Smooth muscle cell (in vitro differentiated cells): ENCODE results near the gene DYRK4. TPM values are rescaled to one million over a fixed set of nuclear protein-coding genes. Genes with fewer than 3 reads are reported as not detected.

Source experiments
- DNase-seq: peaks from one replicate; lab custom pipeline; 2025; ENCODE audit not compliant: unreplicated experiment; lab: John Stamatoyannopoulos, UW
- H2AFZ ChIP-seq: fragments of 200-600 bp; sonication (generic); 2 replicates; pipeline ENCODE4 v1.6.0; 2016; ENCODE audit warnings: antibody characterized with exemption, low read depth, mild to moderate bottlenecking
- H3F3A ChIP-seq: fragments of 200-600 bp; sonication (generic); 2 replicates; pipeline ENCODE4 v1.6.0; 2017; ENCODE audit warnings: antibody characterized with exemption, low read depth
- H3K27ac ChIP-seq: fragments of 200-600 bp; sonication (generic); 2 replicates; pipeline ENCODE4 v1.5.1; 2016; ENCODE audit warnings: low read depth, mild to moderate bottlenecking
- H3K27me3 ChIP-seq: fragments of 200-600 bp; sonication (generic); 2 replicates; pipeline ENCODE4 v1.6.1; 2016; ENCODE audit warnings: low read depth, mild to moderate bottlenecking
- H3K36me3 ChIP-seq: fragments of 200-600 bp; sonication (generic); 2 replicates; pipeline ENCODE4 v1.5.1; 2016; ENCODE audit warnings: low read depth
- H3K4me1 ChIP-seq: fragments of 200-600 bp; sonication (generic); 2 replicates; pipeline ENCODE4 v1.5.1; 2016; ENCODE audit warnings: low read depth
- H3K4me2 ChIP-seq: fragments of 200-600 bp; sonication (generic); 2 replicates; pipeline ENCODE4 v1.6.0; 2016; ENCODE audit warnings: mild to moderate bottlenecking
- H3K4me3 ChIP-seq: fragments of 200-600 bp; sonication (generic); 2 replicates; pipeline ENCODE4 v1.5.1; 2016; ENCODE audit warnings: mild to moderate bottlenecking
- H3K79me2 ChIP-seq: fragments of 200-600 bp; sonication (generic); 2 replicates; pipeline ENCODE4 v1.6.0; 2016; ENCODE audit warnings: low read depth, mild to moderate bottlenecking
- H3K9ac ChIP-seq: fragments of 200-600 bp; sonication (generic); 2 replicates; pipeline ENCODE4 v1.6.0; 2016; ENCODE audit warnings: low read depth
- H3K9me3 ChIP-seq: fragments of 200-600 bp; sonication (generic); replicated peaks from 2 replicates; pipeline ENCODE4 v1.5.1; 2016; ENCODE audit warnings: low read depth
- H4K20me1 ChIP-seq: fragments of 200-600 bp; sonication (generic); 2 replicates; pipeline ENCODE4 v1.6.0; 2016; ENCODE audit warnings: low read depth
- CTCF ChIP-seq: fragments of 200-600 bp; sonication (generic); IDR thresholded peaks from 2 replicates; pipeline ENCODE4 v1.5.1; 2017; ENCODE audit warnings: borderline replicate concordance, mild to moderate bottlenecking, antibody characterized with exemption; ENCODE audit not compliant: insufficient read depth, poor library complexity, severe bottlenecking
- WGBS: methylation state at CpG from one replicate; pipeline ENCODE4 v1.1.7; 2016; ENCODE audit warnings: low lambda C conversion rate; 5-methylcytosine and 5-hydroxymethylcytosine counted together
- polyA plus RNA-seq: library from polyadenylated mRNA; unstranded; fragments of >200 nt; fragmentation: Nextera tagmentation; extraction: Ambion mirVana; gene quantifications from 2 replicates; pipeline ENCODE4 v1.2.1, GENCODE V29; 2016
- total RNA-seq: library from RNA; depleted of rRNA; stranded (reverse); fragments of >200 nt; gene quantifications from 2 replicates; pipeline ENCODE4 v1.2.3, GENCODE V29; 2014

The DYRK4 gene
- total and polyA plus RNA-seq, 2 experiments from 2014 or later = 27.1 to 61.6 TPM

- 83% methylated on average over 5 of the region's 5 CpGs for WGBS
- H3K27ac ChIP-seq = no peak overlapping the region
- H3K79me2 ChIP-seq = no peaks in the 10 kb centered on the region
- no peak for TF ChIP-seq CTCF
- no peak overlapping the region for H3K4me2 ChIP-seq
- H4K20me1 ChIP-seq = no peaks in the 10 kb centered on the region
- no peaks in the 10 kb centered on the region for H3F3A ChIP-seq
- H3K9ac ChIP-seq = no peak overlapping the region
- H2AFZ ChIP-seq = no peak overlapping the region
- no peak overlapping the region for H3K4me3 ChIP-seq
- H3K4me1 ChIP-seq = no peaks in the 10 kb centered on the region
- no peaks in the 10 kb centered on the region for H3K36me3 ChIP-seq
- H3K27me3 ChIP-seq = peaks cover 14% of the 10 kb centered on the region
- DNase-seq = no peak
- H3K9me3 ChIP-seq = no peaks in the 10 kb centered on the region
These were observed 24.5 kb downstream of the DYRK4 start for GRCh38 chr12:4586500-4586899.

GRCh38 chr12:4587108-4587507, 25.1 kb downstream of the DYRK4 start:
- H3K4me1 ChIP-seq = no peaks in the 10 kb centered on the region
- no peaks in the 10 kb centered on the region for H4K20me1 ChIP-seq
- TF ChIP-seq CTCF = no peak
- 54% methylated on average over 9 of the region's 9 CpGs for WGBS
- H2AFZ ChIP-seq = no peak overlapping the region
- no peaks in the 10 kb centered on the region for H3K79me2 ChIP-seq
- H3K36me3 ChIP-seq = no peaks in the 10 kb centered on the region
- H3K27me3 ChIP-seq = peaks cover 14% of the 10 kb centered on the region
- no peak overlapping the region for H3K4me2 ChIP-seq
- H3K9ac ChIP-seq = no peak overlapping the region
- H3F3A ChIP-seq = no peaks in the 10 kb centered on the region
- no peak for DNase-seq
- H3K27ac ChIP-seq = no peak overlapping the region
- no peaks in the 10 kb centered on the region for H3K9me3 ChIP-seq
- H3K4me3 ChIP-seq = no peak overlapping the region

DNA sequence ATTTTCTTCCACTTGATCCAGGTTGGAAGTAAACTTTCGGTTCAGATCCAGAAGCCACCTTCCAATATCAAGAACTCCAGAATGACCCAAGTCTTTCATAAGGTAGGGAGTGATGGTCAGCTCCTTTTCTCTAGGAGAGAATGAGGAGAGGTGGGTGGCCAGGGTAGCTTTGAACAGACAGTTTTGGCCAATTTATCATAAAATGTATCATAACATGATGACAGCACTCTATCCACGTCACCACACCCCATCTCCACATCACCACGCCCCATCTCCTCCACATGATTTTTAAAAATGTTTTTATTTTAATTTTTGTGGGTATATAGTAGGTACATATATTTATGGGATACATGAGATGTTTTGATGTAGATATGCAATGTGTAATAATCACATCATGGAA, 26.9 kb downstream of the DYRK4 start:
- Histone ChIP-seq H3K79me2 (no peaks in the 10 kb centered on the region), H3K27ac (no peak overlapping the region), H3K4me3 (no peak overlapping the region), H3K27me3 (peaks cover 11% of the 10 kb centered on the region), H4K20me1 (no peaks in the 10 kb centered on the region), H3K9ac (no peak overlapping the region), H3K36me3 (no peaks in the 10 kb centered on the region), H2AFZ (no peak overlapping the region), H3K4me2 (no peak overlapping the region), H3K4me1 (no peaks in the 10 kb centered on the region), H3F3A (no peaks in the 10 kb centered on the region), H3K9me3 (no peaks in the 10 kb centered on the region)
- 100% methylated on average over 3 of the region's 3 CpGs for WGBS
- TF ChIP-seq CTCF = no peak
- DNase-seq = no peak

DNA sequence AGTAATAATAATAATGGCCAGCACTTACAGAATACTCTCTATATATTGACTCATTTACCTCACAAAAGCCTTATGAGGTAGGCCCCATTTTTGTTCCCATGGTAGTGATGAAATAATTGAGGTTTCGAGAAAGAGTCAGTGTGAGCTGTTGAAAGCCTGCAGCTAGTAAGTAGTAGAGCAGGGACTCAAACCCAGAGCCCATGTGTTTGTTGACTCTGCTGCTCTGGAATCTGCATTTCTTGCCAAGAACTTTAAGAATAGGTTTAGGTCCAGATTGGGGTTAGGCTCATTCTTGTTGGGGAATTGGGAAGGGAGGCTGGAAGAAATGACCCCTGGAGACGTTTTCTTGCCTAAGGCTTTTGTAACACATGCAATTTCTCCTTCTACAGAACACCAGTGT, 27.9 kb downstream of the DYRK4 start:
- no peak overlapping the region for H3K27ac ChIP-seq
- H3K4me2 ChIP-seq = no peak overlapping the region
- no peaks in the 10 kb centered on the region for H4K20me1 ChIP-seq
- no peaks in the 10 kb centered on the region for H3K36me3 ChIP-seq
- 83% methylated on average over 2 of the region's 2 CpGs for WGBS
- no peaks in the 10 kb centered on the region for H3K9me3 ChIP-seq
- no peaks in the 10 kb centered on the region for H3K79me2 ChIP-seq
- H3K27me3 ChIP-seq = peaks cover 11% of the 10 kb centered on the region
- TF ChIP-seq CTCF = no peak
- no peak overlapping the region for H3K4me3 ChIP-seq
- DNase-seq = no peak
- H3F3A ChIP-seq = no peaks in the 10 kb centered on the region
- H3K4me1 ChIP-seq = no peaks in the 10 kb centered on the region
- H2AFZ ChIP-seq = no peak overlapping the region
- no peak overlapping the region for H3K9ac ChIP-seq
